HFFc6 (cell line): ENCODE measurements around the gene VGLL4. TPM values are rescaled to one million over a fixed set of nuclear protein-coding genes. Genes with fewer than 3 reads are reported as not detected.

Experiments used
- DNase-seq: peaks from one replicate; pipeline ENCODE4 v3.0.0-alpha.2; 2018
- H3K27ac Mint-ChIP-seq: 2 replicates; pipeline ENCODE4 v1.8.0; 2020; ENCODE audit warnings: mild to moderate bottlenecking, mixed read lengths
- H3K27me3 Mint-ChIP-seq: 2 replicates; pipeline ENCODE4 v1.8.0; 2021; ENCODE audit warnings: mild to moderate bottlenecking, moderate library complexity, mixed read lengths; ENCODE audit not compliant: insufficient read depth
- H3K36me3 Mint-ChIP-seq: 2 replicates; pipeline ENCODE4 v1.8.0; 2021; ENCODE audit warnings: low read depth, mixed read lengths
- H3K4me1 Mint-ChIP-seq: 2 replicates; pipeline ENCODE4 v1.8.0; 2020; ENCODE audit warnings: low read depth, mixed read lengths
- H3K4me3 Mint-ChIP-seq: 2 replicates; pipeline ENCODE4 v1.8.0; 2020; ENCODE audit warnings: mild to moderate bottlenecking, moderate library complexity, mixed read lengths
- H3K9me3 Mint-ChIP-seq: 2 replicates; pipeline ENCODE4 v1.8.0; 2020; ENCODE audit warnings: mild to moderate bottlenecking, mixed read lengths
- CTCF ChIP-seq: fragments of 200-600 bp; sonication (generic); IDR thresholded peaks from 2 replicates; pipeline ENCODE4 v1.5.0; 2021; ENCODE audit warnings: antibody characterized with exemption, mild to moderate bottlenecking
- total RNA-seq, 6 experiments: library from RNA; stranded (reverse); fragmentation: NEBNext Ultra II Directional; extraction: Animal tissue kit (Norgen Biotek cat#: 25700); gene quantifications; 2 replicates in 1 of 6; 3 replicates in 5 of 6; pipeline ENCODE4 v1.2.3, GENCODE V29; 2021

Gene VGLL4
- total RNA-seq, 6 experiments from 2014 or later: 31.6 to 42.2 (median 33.8) TPM

GRCh38 chr3:11619946-11620652 lies 23.6 kb downstream of the VGLL4 start:
- 0 out of 2 replicates have a peak overlapping the region, but pooled peaks have one; percentile 40 for H3K27ac Mint-ChIP-seq
- no peak for TF ChIP-seq CTCF
- peaks cover 93% of the 10 kb centered on the region for H3K4me1 Mint-ChIP-seq
- H3K36me3 Mint-ChIP-seq: peaks cover 35% of the 10 kb centered on the region
- H3K9me3 Mint-ChIP-seq: peaks cover 8% of the 10 kb centered on the region
- no peak for DNase-seq
- H3K27me3 Mint-ChIP-seq: peaks cover 1% of the 10 kb centered on the region
- H3K4me3 Mint-ChIP-seq: no peak overlapping the region

- H3K36me3 Mint-ChIP-seq: peaks cover 28% of the 10 kb centered on the region
- H3K4me1 Mint-ChIP-seq: peaks cover 93% of the 10 kb centered on the region
- H3K9me3 Mint-ChIP-seq: peaks cover 8% of the 10 kb centered on the region
- no peak for DNase-seq
- no peak overlapping the region for H3K4me3 Mint-ChIP-seq
- peaks cover 1% of the 10 kb centered on the region for H3K27me3 Mint-ChIP-seq
- no peak for TF ChIP-seq CTCF
- H3K27ac Mint-ChIP-seq: peak overlapping the region; percentile 40; the same call in 1 of the 2 replicates
Observed at GRCh38 chr3:11619461-11619860, 24.3 kb downstream of the VGLL4 start.

- peaks cover 1% of the 10 kb centered on the region; the same call in 1 of the 2 replicates for H3K27me3 Mint-ChIP-seq
- H3K4me3 Mint-ChIP-seq: no peak overlapping the region
- H3K27ac Mint-ChIP-seq: peak overlapping the region; percentile 40
- TF ChIP-seq CTCF: no peak
- no peak for DNase-seq
- peaks cover 3% of the 10 kb centered on the region for H3K9me3 Mint-ChIP-seq
- peaks cover 93% of the 10 kb centered on the region for H3K4me1 Mint-ChIP-seq
- H3K36me3 Mint-ChIP-seq: peaks cover 26% of the 10 kb centered on the region
Observed at GRCh38 chr3:11618904-11619303, 24.8 kb downstream of the VGLL4 start.

- Mint-ChIP-seq H3K9me3 (no peaks in the 10 kb centered on the region), H3K27me3 (peaks cover 3% of the 10 kb centered on the region; the same call in 1 of the 2 replicates), H3K4me1 (peaks cover 94% of the 10 kb centered on the region), H3K36me3 (peaks cover 17% of the 10 kb centered on the region), H3K4me3 (peak overlapping the region; percentile 1; the same call in 1 of the 2 replicates), H3K27ac (peak overlapping the region; percentile 66)
- no peak for DNase-seq
- TF ChIP-seq CTCF: no peak
Observed at GRCh38 chr3:11616551-11616950, 27.2 kb downstream of the VGLL4 start.

GRCh38 chr3:11613851-11614487 lies 29.7 kb downstream of the VGLL4 start:
- Mint-ChIP-seq H3K4me3 (no peak overlapping the region), H3K9me3 (no peaks in the 10 kb centered on the region), H3K36me3 (peaks cover 26% of the 10 kb centered on the region), H3K4me1 (peaks cover 94% of the 10 kb centered on the region), H3K27me3 (peaks cover 3% of the 10 kb centered on the region), H3K27ac (peak overlapping the region; percentile 74)
- no peak for TF ChIP-seq CTCF
- no peak for DNase-seq
